Smooth muscle cell (in vitro differentiated cells): ENCODE data around the gene KLHL33. TPM values are rescaled to one million over a fixed set of nuclear protein-coding genes. Genes with fewer than 3 reads are reported as not detected.

Experiments used
- DNase-seq: peaks from one replicate; lab custom pipeline; 2025; ENCODE audit not compliant: unreplicated experiment; lab: John Stamatoyannopoulos, UW
- H2AFZ ChIP-seq: fragments of 200-600 bp; sonication (generic); 2 replicates; pipeline ENCODE4 v1.6.0; 2016; ENCODE audit warnings: antibody characterized with exemption, low read depth, mild to moderate bottlenecking
- H3F3A ChIP-seq: fragments of 200-600 bp; sonication (generic); 2 replicates; pipeline ENCODE4 v1.6.0; 2017; ENCODE audit warnings: antibody characterized with exemption, low read depth
- H3K27ac ChIP-seq: fragments of 200-600 bp; sonication (generic); 2 replicates; pipeline ENCODE4 v1.5.1; 2016; ENCODE audit warnings: low read depth, mild to moderate bottlenecking
- H3K27me3 ChIP-seq: fragments of 200-600 bp; sonication (generic); 2 replicates; pipeline ENCODE4 v1.6.1; 2016; ENCODE audit warnings: low read depth, mild to moderate bottlenecking
- H3K36me3 ChIP-seq: fragments of 200-600 bp; sonication (generic); 2 replicates; pipeline ENCODE4 v1.5.1; 2016; ENCODE audit warnings: low read depth
- H3K4me1 ChIP-seq: fragments of 200-600 bp; sonication (generic); 2 replicates; pipeline ENCODE4 v1.5.1; 2016; ENCODE audit warnings: low read depth
- H3K4me2 ChIP-seq: fragments of 200-600 bp; sonication (generic); 2 replicates; pipeline ENCODE4 v1.6.0; 2016; ENCODE audit warnings: mild to moderate bottlenecking
- H3K4me3 ChIP-seq: fragments of 200-600 bp; sonication (generic); 2 replicates; pipeline ENCODE4 v1.5.1; 2016; ENCODE audit warnings: mild to moderate bottlenecking
- H3K79me2 ChIP-seq: fragments of 200-600 bp; sonication (generic); 2 replicates; pipeline ENCODE4 v1.6.0; 2016; ENCODE audit warnings: low read depth, mild to moderate bottlenecking
- H3K9ac ChIP-seq: fragments of 200-600 bp; sonication (generic); 2 replicates; pipeline ENCODE4 v1.6.0; 2016; ENCODE audit warnings: low read depth
- H3K9me3 ChIP-seq: fragments of 200-600 bp; sonication (generic); replicated peaks from 2 replicates; pipeline ENCODE4 v1.5.1; 2016; ENCODE audit warnings: low read depth
- H4K20me1 ChIP-seq: fragments of 200-600 bp; sonication (generic); 2 replicates; pipeline ENCODE4 v1.6.0; 2016; ENCODE audit warnings: low read depth
- WGBS: methylation state at CpG from one replicate; pipeline ENCODE4 v1.1.7; 2016; ENCODE audit warnings: low lambda C conversion rate; 5-methylcytosine and 5-hydroxymethylcytosine counted together
- polyA plus RNA-seq: library from polyadenylated mRNA; unstranded; fragments of >200 nt; fragmentation: Nextera tagmentation; extraction: Ambion mirVana; gene quantifications from 2 replicates; pipeline ENCODE4 v1.2.1, GENCODE V29; 2016
- total RNA-seq: library from RNA; depleted of rRNA; stranded (reverse); fragments of >200 nt; gene quantifications from 2 replicates; pipeline ENCODE4 v1.2.3, GENCODE V29; 2014
- TF ChIP-seq, protein P1 (sequence below): fragments of 200-600 bp; sonication (generic); IDR thresholded peaks from 2 replicates; pipeline ENCODE4 v1.5.1; 2017; ENCODE audit warnings: borderline replicate concordance, mild to moderate bottlenecking, antibody characterized with exemption; ENCODE audit not compliant: insufficient read depth, poor library complexity, severe bottlenecking

Gene KLHL33, protein sequence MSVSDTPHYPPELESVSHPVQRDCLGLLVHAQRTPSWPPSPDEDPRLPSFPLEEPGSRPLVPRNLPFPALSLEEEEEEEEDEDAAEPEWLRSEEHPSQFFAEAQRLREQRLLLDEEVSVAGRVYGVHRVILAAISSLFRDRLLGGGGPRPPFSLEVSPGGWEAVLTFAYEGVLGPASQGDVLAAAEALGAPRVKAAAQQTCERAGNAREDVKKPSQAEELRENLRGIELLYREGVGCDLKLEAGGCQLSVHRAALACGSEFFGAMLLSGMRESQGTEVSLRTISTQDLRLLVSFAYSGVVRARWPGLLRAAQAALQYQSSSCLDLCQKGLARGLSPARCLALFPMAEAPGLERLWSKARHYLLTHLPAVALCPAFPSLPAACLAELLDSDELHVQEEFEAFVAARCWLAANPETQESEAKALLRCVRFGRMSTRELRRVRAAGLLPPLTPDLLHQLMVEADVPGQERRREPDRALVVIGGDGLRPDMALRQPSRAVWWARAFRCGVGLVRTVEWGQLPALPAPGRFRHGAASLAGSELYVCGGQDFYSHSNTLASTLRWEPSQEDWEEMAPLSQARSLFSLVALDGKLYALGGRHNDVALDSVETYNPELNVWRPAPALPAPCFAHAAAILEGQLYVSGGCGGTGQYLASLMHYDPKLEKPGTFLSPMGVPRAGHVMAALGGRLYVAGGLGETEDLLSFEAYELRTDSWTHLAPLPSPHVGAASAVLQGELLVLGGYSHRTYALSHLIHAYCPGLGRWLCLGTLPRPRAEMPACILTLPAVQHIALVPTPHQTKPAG
- total RNA-seq (not detected in 2 replicates), polyA plus RNA-seq (0.04 and 0.08 TPM in 2 replicates)

DNA sequence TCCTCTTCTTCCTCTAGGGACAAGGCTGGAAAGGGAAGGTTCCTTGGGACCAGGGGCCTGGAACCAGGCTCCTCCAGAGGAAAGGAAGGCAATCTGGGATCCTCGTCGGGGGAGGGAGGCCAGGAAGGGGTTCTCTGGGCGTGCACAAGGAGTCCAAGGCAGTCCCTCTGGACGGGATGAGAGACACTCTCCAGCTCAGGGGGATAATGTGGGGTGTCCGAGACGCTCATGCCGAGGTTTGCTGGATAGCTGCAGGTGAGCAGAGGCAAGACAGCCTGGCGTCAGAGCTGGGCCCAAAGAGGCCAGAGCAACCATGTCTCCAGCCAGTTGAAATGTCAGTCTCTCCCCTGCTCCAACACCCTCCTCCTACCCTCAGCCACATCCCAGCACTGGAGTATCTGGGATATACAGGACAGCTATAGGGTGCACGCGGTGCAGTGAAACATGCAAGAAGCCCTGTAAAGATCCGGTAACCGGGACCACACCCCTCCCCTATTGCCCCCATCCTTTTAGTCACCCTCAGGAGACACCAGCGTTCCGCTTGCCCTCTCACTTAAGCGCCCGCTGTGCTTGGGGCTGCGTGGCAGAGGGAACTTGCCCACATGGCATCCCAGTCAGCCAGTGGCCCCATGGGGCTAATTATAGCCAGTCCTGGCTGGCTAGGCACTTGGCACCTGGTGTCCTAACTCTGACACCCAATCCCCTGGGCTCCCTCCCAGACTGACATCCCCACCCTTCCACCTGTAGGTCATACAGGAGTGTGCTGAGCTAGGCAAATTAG, at the start of gene KLHL33:
Gene KLHL33, minus strand, starts transcription at position 585 of the 781 bp plus-strand sequence. Its CDS starts 355 bp downstream, at position 230.
- DNase-seq, result no peak
- no peaks in the 10 kb centered on the region for H3K36me3 ChIP-seq
- 92% methylated on average over 17 of the region's 17 CpGs for WGBS
- no peaks in the 10 kb centered on the region for H3F3A ChIP-seq
- no peak within 1 kb of the TSS for H3K4me3 ChIP-seq
- no peaks in the 10 kb centered on the region for H4K20me1 ChIP-seq
- no peak within 1 kb of the TSS for H3K4me2 ChIP-seq
- H3K79me2 ChIP-seq, result no peaks in the 10 kb centered on the region
- H3K9ac ChIP-seq, result no peak within 1 kb of the TSS
- H3K9me3 ChIP-seq, result no peaks in the 10 kb centered on the region
- no peak within 1 kb of the TSS for H2AFZ ChIP-seq
- no peaks in the 10 kb centered on the region for H3K27me3 ChIP-seq
- no peaks in the 10 kb centered on the region for H3K4me1 ChIP-seq
- TF ChIP-seq, protein P1, sequence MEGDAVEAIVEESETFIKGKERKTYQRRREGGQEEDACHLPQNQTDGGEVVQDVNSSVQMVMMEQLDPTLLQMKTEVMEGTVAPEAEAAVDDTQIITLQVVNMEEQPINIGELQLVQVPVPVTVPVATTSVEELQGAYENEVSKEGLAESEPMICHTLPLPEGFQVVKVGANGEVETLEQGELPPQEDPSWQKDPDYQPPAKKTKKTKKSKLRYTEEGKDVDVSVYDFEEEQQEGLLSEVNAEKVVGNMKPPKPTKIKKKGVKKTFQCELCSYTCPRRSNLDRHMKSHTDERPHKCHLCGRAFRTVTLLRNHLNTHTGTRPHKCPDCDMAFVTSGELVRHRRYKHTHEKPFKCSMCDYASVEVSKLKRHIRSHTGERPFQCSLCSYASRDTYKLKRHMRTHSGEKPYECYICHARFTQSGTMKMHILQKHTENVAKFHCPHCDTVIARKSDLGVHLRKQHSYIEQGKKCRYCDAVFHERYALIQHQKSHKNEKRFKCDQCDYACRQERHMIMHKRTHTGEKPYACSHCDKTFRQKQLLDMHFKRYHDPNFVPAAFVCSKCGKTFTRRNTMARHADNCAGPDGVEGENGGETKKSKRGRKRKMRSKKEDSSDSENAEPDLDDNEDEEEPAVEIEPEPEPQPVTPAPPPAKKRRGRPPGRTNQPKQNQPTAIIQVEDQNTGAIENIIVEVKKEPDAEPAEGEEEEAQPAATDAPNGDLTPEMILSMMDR, result no peak
- no peak within 1 kb of the TSS for H3K27ac ChIP-seq

DNA sequence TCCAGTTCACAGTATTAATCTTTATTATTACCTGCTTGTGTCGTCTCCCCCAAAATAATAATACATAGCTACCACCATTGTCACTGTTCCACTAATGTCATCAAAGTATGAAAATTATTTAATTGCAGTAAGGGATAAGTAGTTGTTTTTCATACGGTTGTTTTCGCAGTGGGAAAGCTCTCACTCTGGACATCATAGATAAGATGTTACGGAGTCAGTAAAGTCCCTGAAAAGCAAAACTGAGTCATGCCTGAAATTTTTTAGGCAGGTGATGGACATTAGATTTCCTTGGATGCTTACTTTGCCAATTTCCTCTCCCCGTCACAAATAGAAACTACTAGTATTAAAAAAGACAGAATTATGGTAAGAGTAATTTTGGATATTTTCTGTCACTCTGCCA, 46.4 kb upstream of the KLHL33 start:
- Histone ChIP-seq H3K9ac (no peak overlapping the region), H3K4me1 (peaks cover under 1% of the 10 kb centered on the region), H3K4me3 (no peak overlapping the region), H2AFZ (no peak overlapping the region), H3K36me3 (no peaks in the 10 kb centered on the region), H3K27ac (no peak overlapping the region), H3K79me2 (no peaks in the 10 kb centered on the region), H4K20me1 (no peaks in the 10 kb centered on the region), H3K4me2 (no peak overlapping the region), H3F3A (peaks cover under 1% of the 10 kb centered on the region), H3K9me3 (no peaks in the 10 kb centered on the region), H3K27me3 (no peaks in the 10 kb centered on the region)
- 89% methylated on average over 5 of the region's 5 CpGs for WGBS
- no peak for DNase-seq
- TF ChIP-seq, protein P1, result no peak

DNA sequence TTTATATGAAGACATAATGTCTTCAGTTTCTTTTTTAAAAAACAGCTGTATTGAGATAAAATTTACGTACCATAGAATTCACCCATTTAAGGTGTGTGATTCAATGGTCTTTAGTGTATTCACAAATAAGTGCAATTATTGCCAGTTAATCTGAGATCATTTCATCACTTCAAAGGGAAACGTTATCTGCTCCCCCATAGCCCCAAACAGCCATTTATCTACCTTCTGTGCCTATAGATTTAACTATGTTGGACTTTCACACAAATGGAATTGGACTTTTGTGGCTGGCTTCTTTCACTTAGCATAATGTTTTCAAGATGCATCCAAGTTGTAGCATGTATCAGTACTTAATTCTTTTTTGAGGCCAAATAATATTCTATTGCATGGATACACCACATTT, 42.9 kb upstream of the KLHL33 start:
- WGBS, result 95% methylated on average over 2 of the region's 2 CpGs
- Histone ChIP-seq H3K4me3 (no peak overlapping the region), H4K20me1 (no peaks in the 10 kb centered on the region), H3F3A (peaks cover 10% of the 10 kb centered on the region), H3K36me3 (peaks cover 14% of the 10 kb centered on the region), H3K4me2 (no peak overlapping the region), H3K4me1 (peaks cover 6% of the 10 kb centered on the region), H3K27ac (no peak overlapping the region), H3K9me3 (no peaks in the 10 kb centered on the region), H3K27me3 (no peaks in the 10 kb centered on the region), H2AFZ (no peak overlapping the region), H3K79me2 (no peaks in the 10 kb centered on the region), H3K9ac (no peak overlapping the region)
- DNase-seq, result no peak
- TF ChIP-seq, protein P1, result no peak
